Measurements from ENCODE around the gene EPHB6. TPM values are rescaled to one million over a fixed set of nuclear protein-coding genes. Genes with fewer than 3 reads are reported as not detected.

The EPHB6 gene
- total and polyA plus RNA-seq, 10 of the 15 experiments (the other 5 are each of a cell fraction or from before 2014, with no cell fraction given), result 0.06 to 1.3 (median 0.37) TPM; not detected in 2

- TF ChIP-seq IRF3 (IDR thresholded peaks at IDR 0.05), result no peak
- TF ChIP-seq PRDM15 (CRISPR knock-in tag; IDR thresholded peaks at IDR 0.05), result no peak
- TF ChIP-seq MLLT1 (IDR thresholded peaks at IDR 0.05), result no peak
These were observed 28.3 kb downstream of the EPHB6 start (continued) for GRCh38 chr7:142883145-142883544.

GRCh38 chr7:142883571-142884285, 28.9 kb downstream of the EPHB6 start:
- H3K27me3 ChIP-seq (replicated peaks in 1 of 2; ENCODE audit: control insufficient read depth in 2 of 2, insufficient read depth in 2 of 2, low read length in 1 of 2), result 0 out of 4 replicates have a peak, but pooled peaks cover 0 to 2% of the 10 kb centered on the region in 2 experiments
- H3K4me1 ChIP-seq (ENCODE audit: control insufficient read depth, insufficient read depth, low read length), result no peaks in the 10 kb centered on the region
- H3K9ac ChIP-seq (ENCODE audit: control insufficient read depth, insufficient read depth, low read length), result no peak overlapping the region
- ChIA-PET SMC1A (ENCODE audit: uncharacterized antibody, unreplicated experiment) (interaction anchor here (4.6 kb wide), 1 partner anchor 118 kb away, joined by 39 read pairs; no protein-coding TSS in a partner anchor), POLR2A (no interaction called here), RAD21 (ENCODE audit: unreplicated experiment) (no interaction called here), CTCF (interaction anchor here (3.1 to 7.1 kb wide), 2 partner anchors 11 to 120 kb away, joined by 18 to 123 read pairs; no protein-coding TSS in a partner anchor)
- no peak overlapping the region for H3K4me2 ChIP-seq (ENCODE audit: control insufficient read depth, insufficient read depth)
- H3K36me3 ChIP-seq (ENCODE audit: control insufficient read depth in 2 of 2, insufficient read depth in 2 of 2, low read length in 1 of 2), result no peaks in the 10 kb centered on the region
- intact Hi-C loops (cut with micrococcal nuclease; ENCODE audit: unreplicated experiment) (no loop called here), in situ Hi-C loops (cut with MboI) (no loop called here)
- no peak overlapping the region for H2AFZ ChIP-seq (ENCODE audit: control insufficient read depth, low read depth, low read length)
- DNase-seq (ENCODE audit: low read depth, low spot score) (no peak), ATAC-seq (no peak), FAIRE-seq (no peak)
- H3K9me3 ChIP-seq (replicated peaks; ENCODE audit: control insufficient read depth, insufficient read depth, low read length), result no peaks in the 10 kb centered on the region
- no peaks in the 10 kb centered on the region for H4K20me1 ChIP-seq (ENCODE audit: control insufficient read depth, insufficient read depth)
- no peak overlapping the region for H3K4me3 ChIP-seq
- no peak overlapping the region for H3K27ac ChIP-seq (ENCODE audit: control insufficient read depth, insufficient read depth)
- 51% methylated on average over 7 of the region's 7 CpGs for WGBS (ENCODE audit: insufficient coverage, insufficient replicate concordance, low lambda C conversion rate, missing lambda C conversion rate)
- H3K79me2 ChIP-seq (ENCODE audit: control insufficient read depth, insufficient read depth, low read length), result no peaks in the 10 kb centered on the region
- BruUV-seq (replicated peaks), result no TSS peak
- TF ChIP-seq SREBF2 (IDR thresholded peaks at IDR 0.05; ENCODE audit: low read length) (no peak), SPI1 (IDR thresholded peaks at IDR 0.05; ENCODE audit: borderline replicate concordance, insufficient read depth, low read depth, low read length) (no peak), NR2C2 (IDR thresholded peaks at IDR 0.05; ENCODE audit: borderline replicate concordance, control insufficient read depth, insufficient read length, low read depth) (no peak), IRF4 (IDR thresholded peaks at IDR 0.05; ENCODE audit: low read depth, low read length) (no peak), HSF1 (IDR thresholded peaks at IDR 0.05; ENCODE audit: low read depth, low read length) (no peak), SIN3A (IDR thresholded peaks at IDR 0.05; ENCODE audit: low read depth, low read length) (no peak), PAX5 (IDR thresholded peaks at IDR 0.05; ENCODE audit: borderline replicate concordance, low read depth, low read length) (no peak), WRNIP1 (IDR thresholded peaks at IDR 0.05; ENCODE audit: borderline replicate concordance, low read depth, low read length) (no peak), TAF1 (IDR thresholded peaks at IDR 0.05; ENCODE audit: borderline replicate concordance, low read depth, low read length) (no peak), BMI1 (IDR thresholded peaks at IDR 0.05; ENCODE audit: borderline replicate concordance) (no peak), GATAD2B (conservative IDR thresholded peaks at IDR 0.05; ENCODE audit: low read depth) (no peak)
